WERI-Rb-1 (cell line): ENCODE results near the gene SHANK1.

ENCODE experiments used
- DNase-seq: peaks from one replicate; pipeline ENCODE4 v3.0.0-alpha.2; 2020
- H3K27ac ChIP-seq: fragments of 250-450 bp; sonication (Bioruptor Pico); 2 replicates; pipeline ENCODE4 v1.5.1; 2020; ENCODE audit warnings: mild to moderate bottlenecking, moderate library complexity
- H3K27me3 ChIP-seq: fragments of 250-450 bp; sonication (Bioruptor Pico); 2 replicates; pipeline ENCODE4 v1.5.1; 2021; ENCODE audit warnings: mild to moderate bottlenecking, low read depth, moderate library complexity; ENCODE audit not compliant: insufficient read depth, severe bottlenecking
- H3K36me3 ChIP-seq: fragments of 250-450 bp; sonication (Bioruptor Pico); 2 replicates; pipeline ENCODE4 v1.5.1; 2020; ENCODE audit warnings: mild to moderate bottlenecking, moderate library complexity
- H3K4me3 ChIP-seq: 2 replicates; pipeline ENCODE4 v1.5.1; 2011; ENCODE audit warnings: low read depth, mild to moderate bottlenecking, control low read depth, low read length
- H3K9me3 ChIP-seq: fragments of 250-450 bp; sonication (Bioruptor Pico); 2 replicates; pipeline ENCODE4 v1.5.1; 2021; ENCODE audit warnings: mild to moderate bottlenecking, moderate library complexity; ENCODE audit not compliant: severe bottlenecking
- CTCF ChIP-seq: IDR thresholded peaks from 2 replicates; pipeline ENCODE4 v1.5.1; 2011; ENCODE audit warnings: low read depth, mild to moderate bottlenecking, control low read depth, inconsistent platforms, low read length

Gene SHANK1

DNA sequence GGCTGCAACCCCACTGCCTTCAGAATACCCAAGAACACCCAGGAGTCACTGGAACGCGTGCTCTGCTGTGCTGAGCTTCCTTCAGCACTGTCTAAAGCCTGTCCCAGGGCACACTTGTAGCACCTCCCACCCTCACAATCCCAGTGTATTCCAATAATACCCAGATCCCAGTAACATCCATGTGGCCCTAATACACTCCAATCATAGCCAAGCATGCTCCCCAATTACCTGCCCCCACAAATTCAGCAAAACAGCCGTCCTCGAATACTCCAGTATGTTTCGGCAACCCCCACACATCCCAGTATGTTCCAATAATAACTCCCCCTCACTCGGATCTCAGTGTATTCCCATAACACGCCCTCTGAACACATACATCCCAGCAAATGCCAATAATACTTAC is 29.2 kb downstream of the SHANK1 start:
- DNase-seq = no peak
- TF ChIP-seq CTCF = no peak
- no peak overlapping the region for H3K27ac ChIP-seq
- H3K36me3 ChIP-seq = peaks cover 7% of the 10 kb centered on the region
- no peak overlapping the region for H3K4me3 ChIP-seq
- no peaks in the 10 kb centered on the region for H3K27me3 ChIP-seq
- H3K9me3 ChIP-seq = no peaks in the 10 kb centered on the region

DNA sequence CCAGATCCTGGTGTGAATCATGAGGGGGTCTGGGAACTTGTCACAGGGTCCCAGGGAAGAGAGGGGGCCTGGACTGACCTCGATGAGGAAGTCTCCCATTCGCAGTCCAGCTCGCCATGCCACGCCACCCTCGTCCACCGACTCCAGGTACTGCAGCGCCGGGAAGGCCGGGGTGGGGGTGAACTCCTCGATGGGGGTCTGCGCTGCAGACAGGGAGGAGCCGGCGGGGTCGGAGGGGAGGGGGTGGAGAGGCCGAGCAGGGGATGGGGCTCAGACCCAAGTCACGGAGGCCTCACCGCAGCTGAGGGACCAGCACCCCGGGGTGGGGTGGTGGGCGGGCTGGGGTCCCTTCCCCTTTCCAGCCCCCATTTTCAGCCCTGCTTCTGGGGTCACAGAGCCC is 30.8 kb downstream of the SHANK1 start:
- DNase-seq = no peak
- Histone ChIP-seq H3K9me3 (no peaks in the 10 kb centered on the region), H3K36me3 (peaks cover 18% of the 10 kb centered on the region), H3K27ac (no peak overlapping the region), H3K4me3 (no peak overlapping the region), H3K27me3 (no peaks in the 10 kb centered on the region)
- TF ChIP-seq CTCF = no peak

DNA sequence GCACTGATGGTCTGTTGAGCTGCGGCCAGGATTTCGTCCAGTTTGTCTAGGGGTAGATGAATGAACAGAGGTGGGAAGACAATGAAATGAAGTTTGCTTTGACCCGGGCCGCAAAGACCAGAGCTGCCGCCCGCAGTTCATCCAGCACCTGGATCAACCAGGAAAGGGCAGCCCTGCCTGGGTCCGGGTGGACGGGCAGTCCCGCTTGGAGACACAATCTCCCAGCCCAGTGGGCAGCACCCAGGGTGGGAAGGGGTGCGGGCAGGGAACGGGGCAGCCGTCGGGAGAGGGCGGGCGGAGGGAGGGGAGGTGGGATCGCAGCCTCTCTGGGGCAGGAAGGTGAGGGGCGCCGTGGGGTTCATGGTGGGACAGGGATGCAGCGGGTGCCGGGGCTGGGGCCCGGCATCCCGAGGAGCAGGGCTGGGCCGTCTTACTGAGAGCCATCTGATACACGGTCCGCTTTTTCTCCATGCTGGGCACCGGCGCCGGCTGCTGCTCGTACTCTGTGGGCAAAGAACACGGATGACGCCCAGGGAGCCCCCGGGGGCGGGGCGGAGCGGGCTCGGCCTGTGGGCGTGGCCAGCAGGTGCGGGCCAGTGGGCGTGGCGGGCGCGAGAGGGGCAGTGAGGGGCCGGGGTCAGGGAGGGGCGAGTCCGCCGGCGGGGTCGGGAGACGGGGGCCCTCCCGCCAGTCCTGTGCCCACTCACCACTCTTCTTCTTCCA is 33.1 kb downstream of the SHANK1 start:
- Histone ChIP-seq H3K27me3 (no peaks in the 10 kb centered on the region), H3K36me3 (peaks cover 18% of the 10 kb centered on the region), H3K4me3 (no peak overlapping the region), H3K9me3 (no peaks in the 10 kb centered on the region), H3K27ac (no peak overlapping the region)
- no peak for TF ChIP-seq CTCF
- DNase-seq = no peak

DNA sequence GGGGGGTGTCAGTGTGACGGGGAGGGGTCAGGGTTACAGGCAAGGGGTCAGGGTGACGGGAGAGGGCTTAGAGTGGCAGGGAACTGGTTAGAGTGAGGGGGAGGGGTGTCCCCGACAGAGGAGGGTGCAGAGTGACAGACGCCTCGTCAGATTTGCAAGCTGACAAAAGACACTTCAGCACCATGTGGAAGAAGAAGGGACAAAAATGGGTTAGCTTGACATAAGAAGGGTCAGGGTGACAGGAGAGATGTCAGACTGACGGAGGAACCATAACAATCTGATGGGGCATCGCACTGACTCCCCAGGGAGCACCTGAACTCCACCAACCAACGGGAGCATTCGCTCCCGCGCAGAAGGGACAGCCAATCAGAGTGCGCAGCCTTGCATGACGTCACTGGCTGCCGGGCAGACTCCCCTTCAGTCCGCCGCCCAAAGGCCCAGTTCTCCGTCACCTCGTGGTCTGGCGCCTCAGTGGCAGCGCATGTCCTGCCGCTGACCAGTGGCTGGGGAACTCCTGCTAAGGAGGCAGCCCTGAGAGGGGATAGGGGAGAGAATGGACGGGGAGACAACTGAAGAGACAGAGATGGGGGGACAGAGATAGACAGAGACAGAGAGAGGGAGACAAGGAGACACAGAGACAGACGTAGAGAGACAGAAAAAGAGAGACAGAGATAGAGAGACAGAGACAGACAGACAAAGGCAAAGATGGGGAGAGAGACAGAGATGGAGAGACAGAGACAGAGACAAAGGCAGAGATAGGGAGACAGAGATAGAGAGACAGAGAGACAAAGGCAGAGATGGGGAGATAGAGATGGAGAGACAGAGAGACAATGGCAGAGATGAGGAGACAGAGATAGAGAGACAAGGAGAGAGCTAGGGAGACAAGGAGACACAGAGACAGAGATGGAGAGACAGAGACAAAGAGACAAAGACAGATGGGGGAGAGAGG is 40.2 kb downstream of the SHANK1 start:
- no peak for TF ChIP-seq CTCF
- H3K4me3 ChIP-seq = no peak overlapping the region
- H3K36me3 ChIP-seq = peaks cover 12% of the 10 kb centered on the region
- H3K9me3 ChIP-seq = no peaks in the 10 kb centered on the region
- H3K27me3 ChIP-seq = no peaks in the 10 kb centered on the region
- no peak overlapping the region for H3K27ac ChIP-seq
- peak; percentile 86 for DNase-seq

DNA sequence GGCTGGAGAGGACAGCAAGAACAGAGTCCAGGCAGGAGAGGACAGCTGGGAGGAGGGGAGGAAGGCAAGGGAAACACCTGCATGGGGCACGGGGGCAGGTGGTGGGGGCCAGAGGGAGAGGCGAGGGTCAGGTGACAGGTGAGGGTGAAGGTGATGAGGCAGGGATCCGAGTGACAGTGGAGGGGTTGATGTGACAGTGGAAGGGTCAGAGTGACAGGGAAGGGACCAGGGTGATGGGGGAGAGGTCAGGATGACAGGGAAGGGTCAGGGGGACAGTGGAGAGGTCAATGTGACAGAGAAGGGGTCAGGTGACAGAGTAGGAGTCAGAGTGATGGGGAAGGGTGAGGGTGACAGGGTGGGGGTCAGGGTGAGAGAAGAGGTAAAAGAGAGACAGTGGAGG is 41.3 kb downstream of the SHANK1 start:
- no peak for TF ChIP-seq CTCF

More for the DNA sequence above, 41.3 kb downstream of the SHANK1 start:
- no peaks in the 10 kb centered on the region for H3K27me3 ChIP-seq
- H3K4me3 ChIP-seq = no peak overlapping the region
- no peak overlapping the region for H3K27ac ChIP-seq
- no peak for DNase-seq
- H3K9me3 ChIP-seq = no peaks in the 10 kb centered on the region
- H3K36me3 ChIP-seq = peaks cover 11% of the 10 kb centered on the region
